Measurements from ENCODE around the gene MICAL2. TPM values are rescaled to one million over a fixed set of nuclear protein-coding genes. Genes with fewer than 3 reads are reported as not detected.
A peak's percentile ranks its signal among the peaks of the same experiment; 100 is the strongest.

MICAL2 gene
- total and polyA plus RNA-seq, 7 donors: 6.8 to 45.7 (median 15.0) TPM

DNA sequence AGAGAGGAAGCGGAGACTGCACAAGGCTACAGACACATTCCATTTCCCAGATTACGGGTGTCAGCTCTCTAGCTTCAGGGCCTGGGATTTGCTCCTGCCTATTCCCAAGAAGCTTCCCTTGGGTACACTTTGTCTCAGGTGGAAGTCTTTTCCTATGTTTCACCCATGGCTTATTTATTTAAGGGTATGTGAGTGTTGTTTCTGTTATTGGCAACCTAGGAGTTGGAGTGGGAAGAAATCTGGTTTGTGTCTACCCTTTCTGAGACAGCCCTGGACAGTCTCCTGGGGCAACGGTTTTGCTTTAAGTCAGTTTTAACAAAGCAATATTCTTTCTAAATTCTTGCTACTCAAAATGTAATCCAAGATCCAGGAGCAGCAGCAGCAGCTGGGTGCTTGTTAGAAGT lies 127.0 kb downstream of the MICAL2 start:
- Histone ChIP-seq H3K9me3 (no peaks in the 10 kb centered on the region), H3K36me3 (ENCODE audit: insufficient read depth in 1 of 2, low read depth in 1 of 2) (no peaks in the 10 kb centered on the region), H3K4me1 (peaks cover 19% of the 10 kb centered on the region), H3K4me3 (no peak overlapping the region), H3K27ac (no peak overlapping the region), H3K27me3 (ENCODE audit: insufficient read depth in 3 of 3, low read length in 2 of 3) (no peaks in the 10 kb centered on the region)
- DNase-seq (no peak), ATAC-seq (no peak)
- WGBS, 3 donors: 86 to 94% (median 93%) methylated on average over 3 of the region's 3 CpGs
- no peak for TF ChIP-seq CTCF (IDR thresholded peaks at IDR 0.05)
- intact Hi-C loops (cut with DNase I): loop anchor here in 1 of 2 donors (2.0 to 5.0 kb wide), 2 partner anchors 80 to 191 kb away; no protein-coding TSS in a partner anchor

DNA sequence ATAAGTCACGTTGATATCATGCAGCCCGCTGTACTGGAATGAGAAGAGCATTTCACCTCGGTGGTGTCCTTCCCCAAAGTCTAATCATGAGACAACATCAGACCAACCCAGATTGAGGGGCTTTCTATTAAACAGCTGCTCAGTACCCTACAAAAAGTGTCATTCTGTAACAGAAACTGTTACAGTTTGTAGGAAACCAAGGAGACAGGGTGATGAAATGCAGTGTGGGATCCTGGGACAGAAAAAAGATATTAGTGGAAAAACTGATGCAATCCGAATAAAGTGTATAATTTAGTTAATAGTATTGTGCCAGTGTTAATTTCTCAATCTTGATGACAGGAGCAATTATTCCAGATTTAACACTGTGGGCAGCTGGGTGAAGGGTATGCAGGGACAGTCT lies 128.0 kb downstream of the MICAL2 start:
- DNase-seq (no peak), ATAC-seq (no peak)
- Histone ChIP-seq H3K4me1 (peaks cover 19% of the 10 kb centered on the region), H3K9me3 (no peaks in the 10 kb centered on the region), H3K27me3 (ENCODE audit: insufficient read depth in 3 of 3, low read length in 2 of 3) (no peaks in the 10 kb centered on the region), H3K27ac (no peak overlapping the region), H3K36me3 (ENCODE audit: insufficient read depth in 1 of 2, low read depth in 1 of 2) (no peaks in the 10 kb centered on the region), H3K4me3 (no peak overlapping the region)
- intact Hi-C loops (cut with DNase I): loop anchor here in 1 of 2 donors (5.0 kb wide), 1 partner anchor 81 kb away; no protein-coding TSS in a partner anchor
- 77 to 85% (median 82%) methylated on average over 4 of the region's 4 CpGs for WGBS, 3 donors
- no peak for TF ChIP-seq CTCF (IDR thresholded peaks at IDR 0.05)

DNA sequence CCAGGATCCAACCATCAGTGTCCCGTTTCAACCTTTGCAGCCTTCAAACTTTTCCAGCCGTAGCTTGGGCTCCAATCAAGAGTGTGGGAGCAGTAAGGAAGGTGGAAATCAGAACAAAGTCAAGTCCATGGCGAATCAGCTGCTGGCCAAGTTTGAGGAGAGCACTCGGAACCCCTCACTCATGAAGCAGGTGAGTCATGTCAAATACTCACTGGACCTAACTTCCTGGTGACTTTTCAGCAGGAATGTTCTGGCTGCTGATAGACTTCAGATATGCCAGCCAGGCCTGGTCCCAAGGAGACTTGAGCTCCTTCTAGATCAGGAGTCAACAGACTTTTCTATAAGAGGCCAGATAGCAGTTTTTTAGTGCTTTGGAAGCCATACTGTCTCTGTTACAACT lies 129.0 kb downstream of the MICAL2 start:
- DNase-seq (no peak), ATAC-seq (no peak)
- Histone ChIP-seq H3K27me3 (ENCODE audit: insufficient read depth in 3 of 3, low read length in 2 of 3) (no peaks in the 10 kb centered on the region), H3K27ac (no peak overlapping the region), H3K9me3 (no peaks in the 10 kb centered on the region), H3K4me3 (no peak overlapping the region), H3K4me1 (peaks cover 19% of the 10 kb centered on the region), H3K36me3 (ENCODE audit: insufficient read depth in 1 of 2, low read depth in 1 of 2) (peaks cover 0 to 3% of the 10 kb centered on the region in 2 donors)
- WGBS, 3 donors: 87 to 97% (median 95%) methylated on average over 4 of the region's 4 CpGs
- TF ChIP-seq CTCF (IDR thresholded peaks at IDR 0.05): no peak
- intact Hi-C loops (cut with DNase I): loop anchor here in 1 of 2 donors (5.0 kb wide), 1 partner anchor 82 kb away; no protein-coding TSS in a partner anchor

DNA sequence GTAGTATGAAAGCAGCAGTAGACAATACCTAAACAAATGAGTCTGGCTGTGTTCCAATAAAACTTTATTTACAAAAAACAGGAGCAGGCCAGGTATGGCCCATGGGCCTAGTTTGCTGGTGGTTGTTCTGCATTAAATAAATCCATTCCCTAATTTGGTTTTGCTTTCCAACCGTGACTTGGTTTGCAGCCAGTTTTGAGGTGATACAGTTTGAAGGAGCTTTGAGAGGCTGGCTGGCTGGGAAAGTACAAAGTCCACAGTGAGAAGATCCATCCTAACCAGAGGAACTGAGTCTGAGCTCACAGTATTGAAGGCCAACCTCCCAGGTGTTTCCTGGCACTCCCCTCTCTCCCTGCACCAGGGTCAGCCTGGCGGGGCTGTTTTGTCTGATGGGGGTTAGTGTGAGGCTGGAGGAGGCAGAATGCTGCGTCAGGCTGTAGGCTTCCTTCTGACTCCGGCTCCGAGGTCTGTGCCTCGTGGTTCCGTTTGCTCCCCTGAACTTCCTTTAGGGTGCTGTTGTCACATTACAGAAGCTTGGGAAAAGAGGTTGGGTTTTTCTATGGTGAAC lies 129.5 kb downstream of the MICAL2 start:
- Histone ChIP-seq H3K27me3 (ENCODE audit: insufficient read depth in 3 of 3, low read length in 2 of 3) (no peaks in the 10 kb centered on the region), H3K4me1 (peaks cover 19% of the 10 kb centered on the region), H3K4me3 (no peak overlapping the region), H3K27ac (no peak overlapping the region), H3K36me3 (ENCODE audit: insufficient read depth in 1 of 2, low read depth in 1 of 2) (peaks cover 0 to 3% of the 10 kb centered on the region in 2 donors), H3K9me3 (no peaks in the 10 kb centered on the region)
- no peak for DNase-seq
- no peak for TF ChIP-seq CTCF (IDR thresholded peaks at IDR 0.05)
- intact Hi-C loops (cut with DNase I): loop anchor here in 1 of 2 donors (5.0 kb wide), 1 partner anchor 83 kb away; no protein-coding TSS in a partner anchor
- ATAC-seq: no peak
- 75 to 84% (median 82%) methylated on average over 7 of the region's 7 CpGs for WGBS, 3 donors

GRCh38 chr11:12240677-12241076 lies 130.3 kb downstream of the MICAL2 start:
- DNase-seq (peak; percentile 33 to 68), ATAC-seq (peak; percentile 39 to 65 (median 46))
- intact Hi-C loops (cut with DNase I): no loop called here
- WGBS, 3 donors: 43 to 46% (median 46%) methylated on average over 7 of the region's 7 CpGs
- H3K36me3 ChIP-seq (ENCODE audit: insufficient read depth in 1 of 2, low read depth in 1 of 2): peaks cover 0 to 3% of the 10 kb centered on the region in 2 donors
- no peaks in the 10 kb centered on the region for H3K27me3 ChIP-seq (ENCODE audit: insufficient read depth in 3 of 3, low read length in 2 of 3)
- H3K4me3 ChIP-seq: no peak overlapping the region
- peak overlapping the region; percentile 47 for H3K27ac ChIP-seq
- H3K4me1 ChIP-seq: peaks cover 19% of the 10 kb centered on the region
- no peaks in the 10 kb centered on the region for H3K9me3 ChIP-seq
- TF ChIP-seq CTCF (IDR thresholded peaks at IDR 0.05): no peak

All from psoas muscle (tissue), 8 donors.